DOHH2 (cell line): ENCODE measurements around the gene PTPN2.
"Not testable (repeated sequence)": the region's sequence is repeated elsewhere in the genome, so short reads cannot be mapped to it uniquely, and the experiment has no call there.

Experiments
- CTCF ChIP-seq: fragments of 200-600 bp; sonication (generic); IDR thresholded peaks from one replicate; pipeline ENCODE4 v1.5.1; 2014; ENCODE audit warnings: antibody characterized with exemption, mild to moderate bottlenecking, low read depth, low read length; ENCODE audit not compliant: poor library complexity, severe bottlenecking
- EZH2phosphoT487 ChIP-seq: fragments of 200-600 bp; sonication (generic); IDR thresholded peaks from 2 replicates; pipeline ENCODE4 v1.6.1; 2017; ENCODE audit warnings: borderline replicate concordance, mild to moderate bottlenecking, antibody characterized with exemption, low read length, moderate library complexity, mixed read lengths

DNA sequence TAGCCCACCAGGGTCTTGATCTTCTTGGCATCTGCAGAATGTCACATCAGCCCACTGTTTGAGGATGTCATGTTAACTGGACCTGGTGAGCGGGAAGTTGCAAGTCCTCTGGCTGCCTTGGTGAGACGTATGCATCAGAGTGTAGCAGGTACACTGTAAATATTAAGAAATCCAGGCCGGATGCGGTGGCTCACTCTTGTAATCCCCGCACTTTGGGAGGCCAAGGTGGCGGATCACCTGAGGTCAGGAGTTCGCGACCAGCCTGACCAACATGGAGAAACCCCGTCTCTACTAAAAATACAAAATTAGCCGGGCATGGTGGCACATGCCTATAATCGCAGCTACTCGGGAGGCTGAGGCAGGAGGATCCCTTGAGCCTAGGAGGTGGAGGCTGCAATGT, 17.2 kb upstream of the PTPN2 start:
- TF ChIP-seq CTCF, EZH2phosphoT487: not testable (repeated sequence)
